SK-N-MC (cell line): Measurements from ENCODE around the gene CTTNBP2NL.

Experiments
- EZH2 ChIP-seq: fragments of 200-600 bp; sonication (generic); IDR thresholded peaks from one replicate; pipeline ENCODE4 v1.6.1; 2017; ENCODE audit warnings: antibody characterized with exemption
- FOXP2 ChIP-seq: optimal IDR thresholded peaks from 2 replicates; pipeline ENCODE3; 2011; ENCODE audit warnings: mild to moderate bottlenecking, moderate library complexity; ENCODE audit not compliant: insufficient read depth; ENCODE audit errors: extremely low read length, control extremely low read depth
- POLR2AphosphoS5 ChIP-seq: IDR thresholded peaks from 2 replicates; pipeline ENCODE4 v1.6.1; 2012; ENCODE audit warnings: mild to moderate bottlenecking, low read depth, low read length, borderline replicate concordance

- TF ChIP-seq EZH2 (no peak), POLR2AphosphoS5 (no peak), FOXP2 (no peak)
Observed at GRCh38 chr1:112383759-112384370, 12.1 kb upstream of the CTTNBP2NL start.
